ENCODE data around the gene VWCE.

VWCE gene, protein sequence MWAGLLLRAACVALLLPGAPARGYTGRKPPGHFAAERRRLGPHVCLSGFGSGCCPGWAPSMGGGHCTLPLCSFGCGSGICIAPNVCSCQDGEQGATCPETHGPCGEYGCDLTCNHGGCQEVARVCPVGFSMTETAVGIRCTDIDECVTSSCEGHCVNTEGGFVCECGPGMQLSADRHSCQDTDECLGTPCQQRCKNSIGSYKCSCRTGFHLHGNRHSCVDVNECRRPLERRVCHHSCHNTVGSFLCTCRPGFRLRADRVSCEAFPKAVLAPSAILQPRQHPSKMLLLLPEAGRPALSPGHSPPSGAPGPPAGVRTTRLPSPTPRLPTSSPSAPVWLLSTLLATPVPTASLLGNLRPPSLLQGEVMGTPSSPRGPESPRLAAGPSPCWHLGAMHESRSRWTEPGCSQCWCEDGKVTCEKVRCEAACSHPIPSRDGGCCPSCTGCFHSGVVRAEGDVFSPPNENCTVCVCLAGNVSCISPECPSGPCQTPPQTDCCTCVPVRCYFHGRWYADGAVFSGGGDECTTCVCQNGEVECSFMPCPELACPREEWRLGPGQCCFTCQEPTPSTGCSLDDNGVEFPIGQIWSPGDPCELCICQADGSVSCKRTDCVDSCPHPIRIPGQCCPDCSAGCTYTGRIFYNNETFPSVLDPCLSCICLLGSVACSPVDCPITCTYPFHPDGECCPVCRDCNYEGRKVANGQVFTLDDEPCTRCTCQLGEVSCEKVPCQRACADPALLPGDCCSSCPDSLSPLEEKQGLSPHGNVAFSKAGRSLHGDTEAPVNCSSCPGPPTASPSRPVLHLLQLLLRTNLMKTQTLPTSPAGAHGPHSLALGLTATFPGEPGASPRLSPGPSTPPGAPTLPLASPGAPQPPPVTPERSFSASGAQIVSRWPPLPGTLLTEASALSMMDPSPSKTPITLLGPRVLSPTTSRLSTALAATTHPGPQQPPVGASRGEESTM

DNA sequence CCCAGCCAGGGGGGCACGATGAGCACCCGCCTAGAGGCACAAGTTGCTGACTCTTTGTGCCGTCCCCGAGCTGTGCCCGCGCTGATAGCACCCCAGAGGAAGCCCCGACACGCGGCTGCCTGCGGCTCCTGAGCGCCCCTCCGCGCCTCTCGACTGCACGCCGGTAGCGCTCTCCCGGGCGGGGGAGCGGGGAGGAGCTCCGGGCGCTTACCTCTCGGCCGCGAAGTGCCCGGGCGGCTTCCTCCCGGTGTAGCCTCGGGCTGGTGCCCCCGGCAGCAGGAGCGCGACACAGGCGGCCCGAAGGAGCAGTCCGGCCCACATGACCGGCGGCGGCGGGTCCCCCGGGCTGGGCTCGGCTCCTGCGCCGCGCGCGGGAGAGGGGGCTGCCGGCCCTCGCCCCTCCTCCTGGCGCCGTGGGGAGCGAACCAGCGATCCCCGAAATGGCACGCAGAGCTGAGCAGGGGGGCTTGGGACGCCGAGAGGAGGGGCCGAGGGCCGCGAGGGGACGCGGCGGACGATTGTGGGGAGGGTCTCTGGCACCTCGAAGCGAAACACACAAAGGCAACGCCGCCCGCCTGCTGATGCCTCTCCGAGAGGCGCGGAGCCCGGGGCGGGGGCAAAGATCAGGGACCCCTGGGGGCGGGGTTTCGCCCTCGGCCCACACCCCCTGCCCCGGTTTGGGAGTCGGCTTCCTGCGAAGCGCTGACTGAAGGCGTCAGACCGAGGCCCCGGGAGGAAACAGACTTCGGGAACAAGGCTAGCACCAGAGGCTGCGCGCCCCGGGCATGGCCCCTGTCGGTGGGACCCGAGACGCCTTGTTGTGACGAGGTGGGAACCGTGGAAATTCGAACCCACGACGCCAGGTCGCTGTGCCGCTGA lies at the start of gene VWCE:
Gene VWCE, minus strand, starts transcription at position 600 of the 879 bp plus-strand sequence. Its CDS starts 279 bp downstream, at position 321.
- TF ChIP-seq, protein P1, sequence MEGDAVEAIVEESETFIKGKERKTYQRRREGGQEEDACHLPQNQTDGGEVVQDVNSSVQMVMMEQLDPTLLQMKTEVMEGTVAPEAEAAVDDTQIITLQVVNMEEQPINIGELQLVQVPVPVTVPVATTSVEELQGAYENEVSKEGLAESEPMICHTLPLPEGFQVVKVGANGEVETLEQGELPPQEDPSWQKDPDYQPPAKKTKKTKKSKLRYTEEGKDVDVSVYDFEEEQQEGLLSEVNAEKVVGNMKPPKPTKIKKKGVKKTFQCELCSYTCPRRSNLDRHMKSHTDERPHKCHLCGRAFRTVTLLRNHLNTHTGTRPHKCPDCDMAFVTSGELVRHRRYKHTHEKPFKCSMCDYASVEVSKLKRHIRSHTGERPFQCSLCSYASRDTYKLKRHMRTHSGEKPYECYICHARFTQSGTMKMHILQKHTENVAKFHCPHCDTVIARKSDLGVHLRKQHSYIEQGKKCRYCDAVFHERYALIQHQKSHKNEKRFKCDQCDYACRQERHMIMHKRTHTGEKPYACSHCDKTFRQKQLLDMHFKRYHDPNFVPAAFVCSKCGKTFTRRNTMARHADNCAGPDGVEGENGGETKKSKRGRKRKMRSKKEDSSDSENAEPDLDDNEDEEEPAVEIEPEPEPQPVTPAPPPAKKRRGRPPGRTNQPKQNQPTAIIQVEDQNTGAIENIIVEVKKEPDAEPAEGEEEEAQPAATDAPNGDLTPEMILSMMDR (conservative IDR thresholded peaks at IDR 0.05; ENCODE audit: low read depth, low read length): peak; percentile 40
- peak within 1 kb of the TSS; percentile 62 for H3K4me3 ChIP-seq (ENCODE audit: low read depth, low read length)
- peak; percentile 68 for DNase-seq (ENCODE audit: low read depth)

DNA sequence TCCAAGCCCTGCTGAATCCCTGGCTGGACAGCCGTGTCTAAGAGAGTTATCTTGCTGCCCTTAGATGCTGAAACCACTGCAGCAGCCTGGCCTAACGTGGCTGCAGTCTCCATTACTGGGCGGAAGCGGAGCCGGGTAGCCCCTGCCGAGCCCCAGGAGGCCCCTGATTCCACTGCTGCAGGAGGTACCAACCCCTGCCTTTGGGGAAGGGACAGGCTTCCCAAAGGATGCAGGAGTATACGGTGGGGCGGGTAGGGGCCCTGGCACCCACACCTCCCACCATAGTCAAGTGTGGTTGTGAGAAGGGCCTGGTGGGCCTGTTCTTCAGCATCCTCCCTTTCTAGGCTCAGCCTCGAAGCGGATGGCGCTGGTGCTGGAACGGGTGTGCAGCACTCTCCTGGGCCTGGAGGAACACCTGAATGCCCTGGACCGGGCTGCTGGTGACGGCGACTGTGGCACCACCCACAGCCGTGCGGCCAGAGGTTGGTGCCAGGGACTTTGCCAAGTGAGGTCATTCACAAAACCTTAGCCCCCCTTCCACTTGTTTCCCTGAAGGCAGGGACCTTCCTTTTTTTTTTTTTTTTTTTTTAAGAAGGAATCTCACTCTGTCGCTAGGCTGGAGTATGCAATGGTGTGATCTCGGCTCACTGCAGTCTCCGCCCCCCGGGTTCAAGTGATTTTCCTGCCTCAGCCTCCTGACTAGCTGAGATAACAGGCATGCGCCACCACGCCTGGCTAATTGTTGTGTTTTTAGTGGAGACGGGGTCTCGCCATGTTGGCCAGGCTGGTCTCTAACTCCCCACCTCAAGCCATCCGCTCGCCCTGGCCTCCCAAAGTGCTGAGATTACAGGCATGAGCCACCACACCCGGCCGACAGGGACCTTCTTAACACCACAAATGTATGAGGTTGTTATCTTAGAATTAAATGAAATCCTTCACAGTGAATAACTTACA lies 49.0 kb upstream of the VWCE start:
- DNase-seq (ENCODE audit: low read depth): no peak
- TF ChIP-seq, protein P1 (conservative IDR thresholded peaks at IDR 0.05; ENCODE audit: low read depth, low read length): no peak
- no peak overlapping the region for H3K4me3 ChIP-seq (ENCODE audit: low read depth, low read length)

DNA sequence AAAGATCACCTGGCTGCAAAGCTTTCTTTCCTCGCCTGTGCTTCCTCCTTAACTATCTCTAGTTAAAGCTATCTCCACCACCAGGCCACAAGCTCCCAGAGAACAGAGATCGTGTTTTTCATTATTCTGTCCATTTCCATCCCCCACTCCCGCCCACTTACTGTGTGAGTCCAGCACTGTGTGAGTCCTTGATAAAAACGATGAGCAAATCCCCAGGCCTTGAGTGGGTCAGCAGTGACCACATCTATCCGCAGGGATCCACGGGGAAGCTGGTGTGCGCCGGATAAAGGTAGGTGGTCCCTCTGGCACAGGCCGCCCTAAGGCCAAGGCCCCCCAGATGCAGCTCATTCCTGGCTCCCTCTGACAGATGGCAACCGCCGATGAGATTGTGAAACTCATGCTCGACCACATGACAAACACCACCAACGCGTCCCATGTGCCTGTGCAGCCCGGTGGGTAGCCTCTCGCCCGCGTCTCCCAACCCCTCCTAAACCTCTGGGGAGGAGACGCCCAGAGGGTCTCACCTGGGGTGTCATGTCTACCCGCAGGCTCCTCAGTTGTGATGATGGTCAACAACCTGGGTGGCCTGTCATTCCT lies 47.2 kb upstream of the VWCE start:
- no peak overlapping the region for H3K4me3 ChIP-seq (ENCODE audit: low read depth, low read length)
- no peak for DNase-seq (ENCODE audit: low read depth)
- TF ChIP-seq, protein P1 (conservative IDR thresholded peaks at IDR 0.05; ENCODE audit: low read depth, low read length): no peak

DNA sequence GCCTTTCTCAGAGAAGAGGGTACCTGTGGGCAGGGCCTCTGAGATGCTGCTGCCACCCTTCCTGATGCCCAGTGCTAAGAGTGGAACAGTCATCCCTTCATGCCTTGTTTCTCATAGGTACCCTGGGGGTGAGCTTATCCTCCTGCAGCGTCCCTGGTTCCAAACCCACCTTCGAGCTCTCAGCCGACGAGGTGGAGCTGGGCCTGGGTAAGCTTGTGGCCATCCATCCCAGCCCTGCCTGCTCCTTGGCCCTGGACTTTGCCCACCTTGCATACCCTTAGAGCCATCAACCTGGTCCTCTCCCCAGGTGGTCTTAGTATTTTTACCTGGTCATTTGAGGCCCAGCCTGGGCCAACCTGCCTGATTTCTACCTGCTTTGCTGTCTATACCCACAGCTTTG lies 46.6 kb upstream of the VWCE start:
- no peak for DNase-seq (ENCODE audit: low read depth)
- TF ChIP-seq, protein P1 (conservative IDR thresholded peaks at IDR 0.05; ENCODE audit: low read depth, low read length): no peak
- no peak overlapping the region for H3K4me3 ChIP-seq (ENCODE audit: low read depth, low read length)

DNA sequence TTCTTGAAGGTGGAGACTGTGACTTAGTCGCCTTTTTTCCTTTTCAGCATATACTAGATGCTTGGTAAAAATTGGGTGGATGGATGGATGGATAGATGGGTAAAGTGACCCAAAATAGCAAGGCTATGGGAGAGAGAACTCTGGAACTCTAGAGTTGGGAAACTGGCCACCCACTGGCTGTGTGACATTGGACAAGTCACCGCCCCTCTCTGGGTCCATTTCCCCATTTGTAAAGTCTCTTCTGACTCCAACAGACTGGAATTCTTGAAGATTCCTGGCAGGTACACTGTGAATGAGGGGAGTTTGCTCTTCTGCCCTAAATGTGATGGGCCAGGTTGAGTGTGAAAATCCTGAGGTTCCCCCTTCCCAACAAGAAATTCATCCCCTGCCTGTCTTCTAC lies 45.9 kb upstream of the VWCE start:
- DNase-seq (ENCODE audit: low read depth): no peak
- TF ChIP-seq, protein P1 (conservative IDR thresholded peaks at IDR 0.05; ENCODE audit: low read depth, low read length): no peak
- H3K4me3 ChIP-seq (ENCODE audit: low read depth, low read length): no peak overlapping the region
